Uterus (tissue), 2 donors: Measurements from ENCODE around the gene MALT1.

Experiments
- POLR2A ChIP-seq, 2 donors: fragments of 450-650 bp; IDR thresholded peaks; one replicate each; pipeline ENCODE4 v1.6.1; 2016; ENCODE audit warnings: antibody characterized with exemption in 2 of 2, mild to moderate bottlenecking in 1 of 2, moderate library complexity in 1 of 2
- TF ChIP-seq, protein P1 (sequence below), 4 experiments: fragments of 200-600 bp in 2 of 4; fragments of 450-650 bp in 2 of 4; sonication (generic) in 2 of 4; IDR thresholded peaks; one replicate each; pipeline ENCODE4 v1.5.1; 2016 to 2019; ENCODE audit warnings: antibody characterized with exemption in 4 of 4, mild to moderate bottlenecking in 2 of 4, moderate library complexity in 1 of 4

DNA sequence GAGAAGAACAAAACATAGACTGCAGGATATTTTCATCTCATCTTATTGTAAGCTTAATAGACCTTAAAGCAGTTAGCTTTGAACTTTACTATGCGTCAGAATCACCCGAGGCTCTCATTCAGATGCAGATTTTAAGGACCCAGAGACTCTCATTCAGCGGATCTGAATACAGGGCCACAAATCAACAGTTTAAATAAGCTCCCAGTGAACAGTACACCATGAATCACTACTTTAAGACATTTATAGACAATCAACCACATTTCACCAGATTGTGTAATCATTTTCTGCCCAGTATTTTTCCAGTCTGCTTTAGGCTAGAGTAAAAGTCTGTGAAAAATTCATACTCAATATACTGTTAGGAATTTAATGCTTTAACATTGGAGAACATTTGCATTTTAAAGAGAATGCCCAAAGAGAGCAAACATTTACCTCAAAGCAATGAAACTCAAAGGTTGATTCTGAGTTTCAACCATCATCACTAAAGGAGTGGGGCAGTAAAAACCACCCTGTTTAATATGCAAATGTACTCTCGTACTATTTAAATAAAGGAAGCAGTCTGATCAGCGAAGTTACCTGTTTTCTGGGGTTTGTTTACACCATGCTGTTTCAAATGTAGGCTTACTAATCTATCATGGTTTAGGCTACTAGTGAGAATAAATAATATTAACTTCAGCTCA, 31.4 kb upstream of the MALT1 start:
- TF ChIP-seq, protein P1, sequence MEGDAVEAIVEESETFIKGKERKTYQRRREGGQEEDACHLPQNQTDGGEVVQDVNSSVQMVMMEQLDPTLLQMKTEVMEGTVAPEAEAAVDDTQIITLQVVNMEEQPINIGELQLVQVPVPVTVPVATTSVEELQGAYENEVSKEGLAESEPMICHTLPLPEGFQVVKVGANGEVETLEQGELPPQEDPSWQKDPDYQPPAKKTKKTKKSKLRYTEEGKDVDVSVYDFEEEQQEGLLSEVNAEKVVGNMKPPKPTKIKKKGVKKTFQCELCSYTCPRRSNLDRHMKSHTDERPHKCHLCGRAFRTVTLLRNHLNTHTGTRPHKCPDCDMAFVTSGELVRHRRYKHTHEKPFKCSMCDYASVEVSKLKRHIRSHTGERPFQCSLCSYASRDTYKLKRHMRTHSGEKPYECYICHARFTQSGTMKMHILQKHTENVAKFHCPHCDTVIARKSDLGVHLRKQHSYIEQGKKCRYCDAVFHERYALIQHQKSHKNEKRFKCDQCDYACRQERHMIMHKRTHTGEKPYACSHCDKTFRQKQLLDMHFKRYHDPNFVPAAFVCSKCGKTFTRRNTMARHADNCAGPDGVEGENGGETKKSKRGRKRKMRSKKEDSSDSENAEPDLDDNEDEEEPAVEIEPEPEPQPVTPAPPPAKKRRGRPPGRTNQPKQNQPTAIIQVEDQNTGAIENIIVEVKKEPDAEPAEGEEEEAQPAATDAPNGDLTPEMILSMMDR (IDR thresholded peaks at IDR 0.05): no peak
- TF ChIP-seq POLR2A (IDR thresholded peaks at IDR 0.05): no peak
